Tibial artery (tissue), 4 donors: ENCODE results near the gene GPR161.

Experiments used
- DNase-seq, 2 donors: peaks; one replicate each; pipeline ENCODE4 v3.0.0-alpha.2; 2019
- H3K27ac ChIP-seq, 2 donors: fragments of 200-600 bp; sonication (generic) in 1 of 2; 1 replicate in 1 of 2; 2 replicates in 1 of 2; pipeline ENCODE4 v1.5.1; 2018 to 2019; ENCODE audit warnings: mild to moderate bottlenecking in 1 of 2
- H3K27me3 ChIP-seq, 2 donors: fragments of 200-600 bp; sonication (generic) in 1 of 2; one replicate each; pipeline versions ENCODE4 v1.5.1 to v1.6.0; 2016 to 2019
- H3K36me3 ChIP-seq, 3 donors: fragments of 200-600 bp; sonication (generic) in 2 of 3; one replicate each; pipeline ENCODE4 v1.5.1; 2016 to 2019; ENCODE audit warnings: mild to moderate bottlenecking in 2 of 3
- H3K4me1 ChIP-seq, 4 donors: fragments of 200-600 bp; sonication (generic) in 2 of 4; 1 replicate in 3 of 4; 2 replicates in 1 of 4; pipeline ENCODE4 v1.5.1; 2016 to 2019
- H3K4me3 ChIP-seq, 2 donors: fragments of 200-600 bp; sonication (generic) in 1 of 2; 1 replicate in 1 of 2; 2 replicates in 1 of 2; pipeline ENCODE4 v1.5.1; 2018 to 2019; ENCODE audit warnings: mild to moderate bottlenecking in 2 of 2
- H3K9me3 ChIP-seq, 3 donors: fragments of 200-600 bp; sonication (generic) in 1 of 3; one replicate each; pipeline ENCODE4 v1.5.1; 2016 to 2019
- intact Hi-C: fragments of 100-400 bp; cut with DNase I; formaldehyde crosslinking; loops from one replicate; pipeline ENCODE4 v1.15.0; 2023; ENCODE audit warnings: low total_unique reads
- TF ChIP-seq, protein P1 (sequence below), 2 experiments: fragments of 200-600 bp in 1 of 2; fragments of 450-650 bp in 1 of 2; IDR thresholded peaks; one replicate each; pipeline ENCODE4 v1.5.1; 2017 to 2019; ENCODE audit warnings: antibody characterized with exemption in 2 of 2, mild to moderate bottlenecking in 1 of 2, moderate library complexity in 1 of 2

GPR161 gene

DNA sequence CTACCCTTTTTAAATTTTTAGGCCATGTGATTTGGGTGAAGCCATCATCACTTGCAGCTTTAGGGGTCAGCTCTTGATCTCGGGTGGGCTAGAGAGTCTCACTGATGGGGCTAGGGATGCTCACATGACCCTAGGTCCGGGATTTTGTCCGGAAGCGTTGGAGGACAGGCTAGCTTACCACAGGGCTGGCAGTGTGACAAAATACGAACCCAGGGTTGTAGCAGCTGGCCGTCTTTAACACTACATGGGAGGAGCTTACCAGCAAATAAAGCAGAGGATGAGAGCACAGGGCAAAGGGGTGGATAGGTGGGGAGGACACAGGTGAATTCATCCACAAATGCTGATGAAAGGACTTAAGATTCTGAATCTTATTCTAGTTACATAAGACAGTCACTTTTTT, 21.9 kb downstream of the GPR161 start:
- Histone ChIP-seq H3K4me1 (peaks cover 0 to 7% (median 2%) of the 10 kb centered on the region in 4 donors), H3K36me3 (no peaks in the 10 kb centered on the region), H3K27me3 (no peaks in the 10 kb centered on the region), H3K27ac (no peak overlapping the region), H3K9me3 (no peaks in the 10 kb centered on the region), H3K4me3 (no peak overlapping the region)
- intact Hi-C loops, result no loop called here
- no peak for DNase-seq
- TF ChIP-seq, protein P1, sequence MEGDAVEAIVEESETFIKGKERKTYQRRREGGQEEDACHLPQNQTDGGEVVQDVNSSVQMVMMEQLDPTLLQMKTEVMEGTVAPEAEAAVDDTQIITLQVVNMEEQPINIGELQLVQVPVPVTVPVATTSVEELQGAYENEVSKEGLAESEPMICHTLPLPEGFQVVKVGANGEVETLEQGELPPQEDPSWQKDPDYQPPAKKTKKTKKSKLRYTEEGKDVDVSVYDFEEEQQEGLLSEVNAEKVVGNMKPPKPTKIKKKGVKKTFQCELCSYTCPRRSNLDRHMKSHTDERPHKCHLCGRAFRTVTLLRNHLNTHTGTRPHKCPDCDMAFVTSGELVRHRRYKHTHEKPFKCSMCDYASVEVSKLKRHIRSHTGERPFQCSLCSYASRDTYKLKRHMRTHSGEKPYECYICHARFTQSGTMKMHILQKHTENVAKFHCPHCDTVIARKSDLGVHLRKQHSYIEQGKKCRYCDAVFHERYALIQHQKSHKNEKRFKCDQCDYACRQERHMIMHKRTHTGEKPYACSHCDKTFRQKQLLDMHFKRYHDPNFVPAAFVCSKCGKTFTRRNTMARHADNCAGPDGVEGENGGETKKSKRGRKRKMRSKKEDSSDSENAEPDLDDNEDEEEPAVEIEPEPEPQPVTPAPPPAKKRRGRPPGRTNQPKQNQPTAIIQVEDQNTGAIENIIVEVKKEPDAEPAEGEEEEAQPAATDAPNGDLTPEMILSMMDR (IDR thresholded peaks at IDR 0.05), result no peak

DNA sequence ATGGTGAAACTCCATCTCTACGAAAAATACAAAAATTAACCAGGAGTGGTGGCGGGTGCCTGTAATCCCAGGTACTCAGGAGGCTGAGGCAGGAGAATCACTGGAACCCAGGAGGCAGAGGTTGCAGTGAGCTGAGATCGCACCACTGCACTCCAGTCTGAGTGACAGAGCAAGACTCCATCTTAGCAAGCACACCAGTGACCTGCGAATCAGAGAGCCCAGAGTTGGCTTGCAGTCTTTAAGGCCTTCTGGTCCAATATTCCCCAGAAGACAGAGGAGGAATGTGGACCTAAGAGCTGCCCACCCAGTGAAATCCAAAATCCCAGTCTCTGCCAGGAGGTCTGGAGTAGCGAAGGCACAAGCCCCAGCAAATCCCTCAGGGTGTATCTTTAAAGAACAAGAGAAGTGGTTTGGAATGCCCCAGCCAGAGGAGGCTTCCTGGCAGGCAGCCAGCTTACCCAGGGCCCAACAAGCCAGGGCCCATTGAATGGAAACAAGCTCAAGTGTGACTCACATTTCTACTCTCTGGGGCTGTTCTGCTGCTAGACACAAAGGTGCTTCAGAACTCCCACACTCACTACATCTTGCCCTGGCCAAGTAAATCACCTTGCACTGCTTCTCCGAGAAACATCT, 23.9 kb downstream of the GPR161 start:
- Histone ChIP-seq H3K27ac (no peak overlapping the region), H3K27me3 (no peaks in the 10 kb centered on the region), H3K4me3 (no peak overlapping the region), H3K9me3 (no peaks in the 10 kb centered on the region), H3K36me3 (no peaks in the 10 kb centered on the region), H3K4me1 (peaks cover 0 to 7% (median 2%) of the 10 kb centered on the region in 4 donors)
- TF ChIP-seq, protein P1 (IDR thresholded peaks at IDR 0.05), result no peak
- no peak for DNase-seq
- intact Hi-C loops, result no loop called here

DNA sequence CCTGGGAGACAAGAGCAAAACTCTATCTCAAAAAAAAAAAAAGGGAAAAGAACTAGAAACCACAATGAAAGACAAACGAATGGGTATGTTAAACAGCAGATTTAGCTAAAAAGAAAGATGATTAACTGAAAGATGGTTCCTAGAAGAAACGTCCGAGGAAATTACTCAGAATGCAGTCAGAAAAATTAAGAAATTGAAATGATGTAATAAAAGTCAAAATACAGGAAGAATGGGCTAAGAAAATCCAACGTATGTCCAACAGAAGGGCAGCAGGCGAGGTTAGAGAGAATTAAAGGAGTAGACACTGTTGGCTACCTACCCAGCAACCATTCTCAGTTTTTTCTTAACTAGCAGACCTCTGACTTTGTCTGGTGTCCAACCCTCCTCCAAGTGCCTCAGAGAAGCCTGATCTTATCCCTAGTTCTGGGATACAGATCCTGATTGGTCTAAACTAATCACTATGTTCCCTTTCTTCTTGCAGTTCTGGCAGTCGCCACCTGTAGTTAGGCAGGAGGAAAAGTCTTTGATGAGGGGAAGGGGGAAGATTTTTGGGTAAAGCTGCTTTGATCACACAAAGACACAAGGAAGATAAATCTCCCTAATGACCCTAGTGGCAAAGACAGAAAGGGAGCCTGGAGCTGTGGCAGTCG, 25.7 kb downstream of the GPR161 start:
- intact Hi-C loops, result no loop called here
- Histone ChIP-seq H3K4me3 (no peak overlapping the region), H3K27me3 (no peaks in the 10 kb centered on the region), H3K36me3 (no peaks in the 10 kb centered on the region), H3K9me3 (no peaks in the 10 kb centered on the region), H3K4me1 (peaks cover 0 to 7% (median 2%) of the 10 kb centered on the region in 4 donors), H3K27ac (no peak overlapping the region)
- TF ChIP-seq, protein P1 (IDR thresholded peaks at IDR 0.05), result no peak
- DNase-seq, result no peak

DNA sequence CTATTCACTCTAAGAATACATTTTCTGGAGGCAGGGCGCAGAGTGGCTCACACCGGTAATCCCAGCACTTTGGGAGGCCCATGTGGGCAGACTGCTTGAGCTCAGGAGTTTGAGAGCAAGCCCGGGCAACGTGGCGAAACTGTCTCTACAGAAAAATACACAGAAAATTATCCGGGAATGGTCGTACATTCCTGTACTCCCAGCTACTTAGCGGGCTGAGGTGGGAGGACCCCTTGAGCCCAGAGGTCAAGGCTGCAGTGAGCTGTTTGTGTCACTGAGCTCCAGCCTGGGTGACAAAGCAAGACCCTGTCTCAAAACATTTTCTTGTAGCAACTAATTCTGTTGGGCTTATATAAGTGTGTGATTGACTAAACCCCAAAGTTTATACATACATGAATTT, 30.5 kb downstream of the GPR161 start:
- no peak overlapping the region for H3K4me3 ChIP-seq
- H3K27me3 ChIP-seq, result no peaks in the 10 kb centered on the region
- H3K36me3 ChIP-seq, result peaks cover 6 to 20% (median 11%) of the 10 kb centered on the region in 3 donors
- DNase-seq, result no peak
- H3K27ac ChIP-seq, result no peak overlapping the region
- TF ChIP-seq, protein P1 (IDR thresholded peaks at IDR 0.05), result no peak
- no peaks in the 10 kb centered on the region for H3K9me3 ChIP-seq
- H3K4me1 ChIP-seq, result no peaks in the 10 kb centered on the region
- intact Hi-C loops, result no loop called here

DNA sequence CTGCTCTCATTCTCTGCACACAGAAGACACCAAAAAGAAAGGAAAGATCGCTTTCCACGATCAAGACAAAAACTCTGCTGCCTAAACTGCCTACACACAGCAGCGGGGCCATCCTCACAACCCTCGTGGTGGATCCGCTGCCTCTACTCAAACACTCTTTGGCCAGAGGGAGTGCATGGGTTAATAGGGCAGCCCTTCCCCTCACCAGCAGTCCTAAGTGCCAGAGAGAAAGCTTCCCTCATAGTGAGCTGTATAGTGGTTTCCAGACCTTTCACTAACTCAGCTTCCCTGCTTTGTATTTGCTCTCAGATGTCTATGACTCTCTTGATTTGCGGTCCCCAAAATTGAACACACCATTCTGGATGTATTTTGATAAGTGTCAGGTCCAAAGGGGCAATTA, 30.9 kb downstream of the GPR161 start:
- TF ChIP-seq, protein P1 (IDR thresholded peaks at IDR 0.05), result no peak
- DNase-seq, result no peak
- Histone ChIP-seq H3K27ac (no peak overlapping the region), H3K4me1 (no peaks in the 10 kb centered on the region), H3K4me3 (no peak overlapping the region), H3K9me3 (no peaks in the 10 kb centered on the region), H3K36me3 (peaks cover 6 to 20% (median 11%) of the 10 kb centered on the region in 3 donors), H3K27me3 (no peaks in the 10 kb centered on the region)
- intact Hi-C loops, result no loop called here
